Stomach (tissue), 4 donors: ENCODE data around the gene SNAPIN.

Source experiments
- EP300 ChIP-seq: sonication (generic); formaldehyde crosslinking; IDR thresholded peaks from one replicate; pipeline ENCODE4 v1.6.1; 2017; ENCODE audit warnings: antibody characterized with exemption
- TF ChIP-seq, protein P1 (sequence below), 7 experiments: fragments of 450-650 bp in 4 of 7; fragments of 200-600 bp in 3 of 7; sonication (generic) in 3 of 7; IDR thresholded peaks; one replicate each; pipeline ENCODE4 v1.5.1; 2016 to 2019; ENCODE audit warnings: antibody characterized with exemption in 7 of 7, control low read depth in 2 of 7, mild to moderate bottlenecking in 1 of 7

DNA sequence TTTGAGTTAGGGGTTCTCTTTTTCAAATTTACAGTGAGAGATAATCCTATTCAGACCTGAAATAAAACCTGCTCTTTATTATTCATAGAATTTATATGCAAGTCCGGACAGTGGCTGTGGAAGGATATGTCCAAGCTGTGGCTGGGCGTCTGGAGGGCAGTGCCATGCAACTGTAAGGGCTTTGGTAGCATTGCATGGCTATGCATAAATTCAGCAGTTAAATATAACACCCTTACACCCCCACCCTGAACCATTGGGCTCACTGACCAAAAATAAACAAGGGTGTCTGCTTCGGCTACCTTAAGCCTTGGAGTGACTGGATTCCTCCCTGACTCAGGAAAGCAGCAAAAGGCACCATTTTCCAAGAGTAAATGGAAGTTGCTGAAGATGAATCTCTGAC lies 19.2 kb upstream of the SNAPIN start:
- TF ChIP-seq, protein P1, sequence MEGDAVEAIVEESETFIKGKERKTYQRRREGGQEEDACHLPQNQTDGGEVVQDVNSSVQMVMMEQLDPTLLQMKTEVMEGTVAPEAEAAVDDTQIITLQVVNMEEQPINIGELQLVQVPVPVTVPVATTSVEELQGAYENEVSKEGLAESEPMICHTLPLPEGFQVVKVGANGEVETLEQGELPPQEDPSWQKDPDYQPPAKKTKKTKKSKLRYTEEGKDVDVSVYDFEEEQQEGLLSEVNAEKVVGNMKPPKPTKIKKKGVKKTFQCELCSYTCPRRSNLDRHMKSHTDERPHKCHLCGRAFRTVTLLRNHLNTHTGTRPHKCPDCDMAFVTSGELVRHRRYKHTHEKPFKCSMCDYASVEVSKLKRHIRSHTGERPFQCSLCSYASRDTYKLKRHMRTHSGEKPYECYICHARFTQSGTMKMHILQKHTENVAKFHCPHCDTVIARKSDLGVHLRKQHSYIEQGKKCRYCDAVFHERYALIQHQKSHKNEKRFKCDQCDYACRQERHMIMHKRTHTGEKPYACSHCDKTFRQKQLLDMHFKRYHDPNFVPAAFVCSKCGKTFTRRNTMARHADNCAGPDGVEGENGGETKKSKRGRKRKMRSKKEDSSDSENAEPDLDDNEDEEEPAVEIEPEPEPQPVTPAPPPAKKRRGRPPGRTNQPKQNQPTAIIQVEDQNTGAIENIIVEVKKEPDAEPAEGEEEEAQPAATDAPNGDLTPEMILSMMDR (IDR thresholded peaks at IDR 0.05): no peak
- TF ChIP-seq EP300: no peak
